ENCODE measurements around the gene RASGRF1.

RASGRF1 gene

DNA sequence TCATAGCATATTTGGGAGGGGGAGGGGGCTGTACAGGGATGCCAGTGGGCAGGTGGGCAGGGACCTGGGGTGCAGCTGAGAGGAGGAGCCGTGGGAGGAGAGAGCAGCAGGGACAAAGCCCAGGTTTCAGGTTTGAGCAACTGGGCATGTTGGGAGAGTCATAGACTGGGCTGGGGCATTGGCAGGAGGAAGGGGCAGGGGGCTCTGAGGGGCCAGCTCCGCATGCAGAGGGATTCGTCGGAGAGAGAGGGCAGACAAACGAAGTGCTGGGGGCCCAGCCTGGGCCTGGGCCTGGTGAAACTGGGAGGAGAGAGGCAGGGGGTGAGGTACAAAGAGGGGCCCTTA is 25.2 kb downstream of the RASGRF1 start:
- TF ChIP-seq, protein P1, sequence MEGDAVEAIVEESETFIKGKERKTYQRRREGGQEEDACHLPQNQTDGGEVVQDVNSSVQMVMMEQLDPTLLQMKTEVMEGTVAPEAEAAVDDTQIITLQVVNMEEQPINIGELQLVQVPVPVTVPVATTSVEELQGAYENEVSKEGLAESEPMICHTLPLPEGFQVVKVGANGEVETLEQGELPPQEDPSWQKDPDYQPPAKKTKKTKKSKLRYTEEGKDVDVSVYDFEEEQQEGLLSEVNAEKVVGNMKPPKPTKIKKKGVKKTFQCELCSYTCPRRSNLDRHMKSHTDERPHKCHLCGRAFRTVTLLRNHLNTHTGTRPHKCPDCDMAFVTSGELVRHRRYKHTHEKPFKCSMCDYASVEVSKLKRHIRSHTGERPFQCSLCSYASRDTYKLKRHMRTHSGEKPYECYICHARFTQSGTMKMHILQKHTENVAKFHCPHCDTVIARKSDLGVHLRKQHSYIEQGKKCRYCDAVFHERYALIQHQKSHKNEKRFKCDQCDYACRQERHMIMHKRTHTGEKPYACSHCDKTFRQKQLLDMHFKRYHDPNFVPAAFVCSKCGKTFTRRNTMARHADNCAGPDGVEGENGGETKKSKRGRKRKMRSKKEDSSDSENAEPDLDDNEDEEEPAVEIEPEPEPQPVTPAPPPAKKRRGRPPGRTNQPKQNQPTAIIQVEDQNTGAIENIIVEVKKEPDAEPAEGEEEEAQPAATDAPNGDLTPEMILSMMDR (conservative IDR thresholded peaks at IDR 0.05; ENCODE audit: control insufficient read depth, insufficient read depth, low read depth, low read length): no peak
- DNase-seq (ENCODE audit: low read depth): no peak
- H3K4me3 ChIP-seq (ENCODE audit: control insufficient read depth, low read depth, low read length): no peak overlapping the region

DNA sequence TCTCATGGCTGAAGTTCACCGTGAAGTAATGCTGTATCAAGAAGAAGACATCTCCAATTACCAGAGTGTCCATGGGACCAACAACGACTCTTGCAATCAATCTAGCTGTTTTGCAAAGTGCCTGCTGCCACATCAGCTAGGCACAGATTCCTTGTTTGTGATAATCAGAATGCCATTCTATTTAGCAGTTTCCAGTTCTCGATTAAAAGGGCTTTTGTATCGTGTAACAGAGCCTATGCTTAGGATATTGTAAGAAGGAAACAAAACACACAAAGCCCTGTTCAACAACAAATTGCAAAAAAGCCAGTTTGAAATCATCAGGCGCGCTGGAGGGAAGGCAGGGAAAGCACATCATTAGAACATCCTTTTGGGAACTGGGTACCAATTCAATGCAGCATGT is 26.1 kb downstream of the RASGRF1 start:
- H3K4me3 ChIP-seq (ENCODE audit: control insufficient read depth, low read depth, low read length): no peak overlapping the region

DNA sequence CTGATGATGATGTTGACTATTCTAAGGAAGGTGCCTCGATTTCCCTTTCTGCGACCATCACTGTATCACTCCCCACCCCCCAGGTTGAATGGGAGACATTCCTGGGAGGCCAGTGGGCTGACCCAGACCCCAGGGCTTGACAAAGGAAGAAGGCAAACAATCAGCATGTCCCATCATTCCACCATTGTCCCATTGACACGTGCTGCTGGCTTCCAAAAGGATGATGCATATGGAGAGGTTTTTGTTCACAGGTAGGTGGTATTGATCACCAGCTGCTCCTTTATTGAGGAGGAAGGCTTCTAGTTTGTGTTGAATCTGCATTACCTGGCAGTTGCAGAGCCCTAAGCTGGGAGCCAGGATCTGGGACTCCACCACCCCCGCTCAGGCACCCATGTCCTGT is 30.4 kb downstream of the RASGRF1 start:
- TF ChIP-seq, protein P1 (conservative IDR thresholded peaks at IDR 0.05; ENCODE audit: control insufficient read depth, insufficient read depth, low read depth, low read length): no peak
- H3K4me3 ChIP-seq (ENCODE audit: control insufficient read depth, low read depth, low read length): no peak overlapping the region
- DNase-seq (ENCODE audit: low read depth): no peak

More for the DNA sequence above, 26.1 kb downstream of the RASGRF1 start:
- DNase-seq (ENCODE audit: low read depth): no peak
- TF ChIP-seq, protein P1 (conservative IDR thresholded peaks at IDR 0.05; ENCODE audit: control insufficient read depth, insufficient read depth, low read depth, low read length): no peak

DNA sequence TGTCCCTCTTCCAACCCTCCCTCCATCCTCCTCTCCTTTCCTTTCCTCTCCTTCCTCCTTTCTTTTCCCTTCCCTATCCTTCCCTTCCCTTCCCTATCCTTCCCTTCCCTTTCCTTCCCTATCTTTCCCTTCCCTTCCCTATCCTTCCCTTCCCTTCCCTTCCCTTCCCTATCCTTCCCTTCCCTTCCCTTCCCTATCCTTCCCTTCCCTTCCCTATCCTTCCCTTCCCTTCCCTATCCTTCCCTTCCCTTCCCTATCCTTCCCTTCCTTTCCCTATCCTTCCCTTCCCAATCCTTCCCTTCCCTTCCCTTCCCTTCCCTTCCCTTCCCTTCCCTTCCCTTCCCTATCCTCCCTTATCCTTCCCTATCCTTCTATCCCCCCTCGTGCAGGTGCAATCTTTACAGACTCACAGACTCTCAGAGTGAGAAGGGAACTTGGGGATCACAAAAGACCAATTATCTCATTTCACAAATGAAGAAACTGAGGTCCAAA is 31.5 kb downstream of the RASGRF1 start:
- DNase-seq (ENCODE audit: low read depth): no peak
- H3K4me3 ChIP-seq (ENCODE audit: control insufficient read depth, low read depth, low read length): no peak overlapping the region
- TF ChIP-seq, protein P1 (conservative IDR thresholded peaks at IDR 0.05; ENCODE audit: control insufficient read depth, insufficient read depth, low read depth, low read length): no peak

DNA sequence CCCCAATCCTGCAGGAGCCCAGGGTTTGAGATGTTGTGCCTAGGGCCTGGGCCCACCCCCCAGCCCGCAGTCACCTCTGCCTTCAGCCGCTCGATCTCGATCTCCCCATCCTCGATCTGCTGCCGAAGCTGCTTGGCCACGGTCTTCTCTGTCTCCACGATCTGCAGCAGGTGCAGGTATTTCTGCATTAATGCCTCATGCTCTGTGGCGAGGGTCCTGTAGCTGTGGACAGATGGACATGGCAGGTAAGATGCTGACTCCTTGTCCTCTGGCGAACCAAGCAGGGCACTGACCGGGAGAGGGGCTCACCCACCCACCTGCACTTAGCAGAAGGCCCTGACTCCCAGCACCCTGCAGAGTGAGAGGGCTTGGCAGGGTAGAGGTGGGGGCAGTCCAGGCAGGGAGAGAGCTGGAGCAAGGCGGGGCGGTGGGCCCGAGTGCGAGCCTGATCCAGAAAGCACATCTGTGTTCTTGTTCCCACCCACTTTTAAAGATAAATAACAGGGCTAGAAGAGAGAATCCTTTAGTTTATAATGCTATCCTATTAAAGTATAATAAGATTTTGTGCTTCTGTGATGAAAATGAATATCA is 32.2 kb downstream of the RASGRF1 start:
- TF ChIP-seq, protein P1 (conservative IDR thresholded peaks at IDR 0.05; ENCODE audit: control insufficient read depth, insufficient read depth, low read depth, low read length): no peak
- no peak for DNase-seq (ENCODE audit: low read depth)
- no peak overlapping the region for H3K4me3 ChIP-seq (ENCODE audit: control insufficient read depth, low read depth, low read length)

DNA sequence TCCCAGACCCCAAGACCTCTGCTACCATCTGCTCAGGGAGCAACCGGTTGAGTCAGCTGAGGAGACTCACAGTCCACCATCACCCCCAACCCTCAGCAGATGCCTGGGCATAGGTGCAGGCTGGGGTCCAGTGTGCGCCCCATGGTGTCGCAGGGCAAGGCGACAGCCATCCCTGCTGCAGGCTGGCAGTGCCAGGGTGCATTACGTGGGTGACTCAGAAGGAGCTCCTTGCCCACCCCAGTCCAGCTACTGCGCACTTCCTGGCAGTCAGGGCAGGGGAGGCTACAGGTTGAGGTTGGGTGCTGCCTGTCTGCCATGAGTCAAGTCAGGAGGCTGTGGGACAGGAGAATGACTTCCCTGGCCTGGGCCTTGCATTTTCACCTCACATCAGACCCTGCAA is 33.5 kb downstream of the RASGRF1 start:
- no peak overlapping the region for H3K4me3 ChIP-seq (ENCODE audit: control insufficient read depth, low read depth, low read length)
- TF ChIP-seq, protein P1 (conservative IDR thresholded peaks at IDR 0.05; ENCODE audit: control insufficient read depth, insufficient read depth, low read depth, low read length): no peak
- DNase-seq (ENCODE audit: low read depth): no peak

DNA sequence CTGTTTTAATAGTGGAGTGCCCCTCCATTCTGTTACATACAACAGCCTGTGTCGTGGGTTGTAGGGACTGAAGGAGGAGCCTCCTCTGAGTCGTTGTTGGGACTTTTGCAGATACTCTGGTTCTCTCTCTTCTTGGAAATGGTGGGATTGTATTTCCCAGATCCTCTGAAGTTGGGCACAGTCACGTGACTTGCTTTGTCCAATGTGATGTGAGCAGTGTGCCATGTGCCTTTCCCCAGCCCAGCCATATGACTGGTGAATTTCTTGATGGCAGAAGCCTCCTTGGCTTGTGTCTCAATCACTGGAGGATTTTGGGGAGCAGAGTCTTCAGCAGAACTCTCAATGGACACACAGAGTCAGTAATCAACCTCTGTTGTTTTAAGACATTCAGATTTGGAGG is 36.2 kb downstream of the RASGRF1 start:
- DNase-seq (ENCODE audit: low read depth): no peak
- TF ChIP-seq, protein P1 (conservative IDR thresholded peaks at IDR 0.05; ENCODE audit: control insufficient read depth, insufficient read depth, low read depth, low read length): no peak
- no peak overlapping the region for H3K4me3 ChIP-seq (ENCODE audit: control insufficient read depth, low read depth, low read length)

All from fibroblast of mammary gland (primary cell).